SHP77 (cell line): ENCODE results near the gene CYRIA.

Experiments used
- DNase-seq, 2 experiments: peaks; one replicate each; lab custom pipeline; 2025; lab: John Stamatoyannopoulos, UW

The CYRIA gene

DNA sequence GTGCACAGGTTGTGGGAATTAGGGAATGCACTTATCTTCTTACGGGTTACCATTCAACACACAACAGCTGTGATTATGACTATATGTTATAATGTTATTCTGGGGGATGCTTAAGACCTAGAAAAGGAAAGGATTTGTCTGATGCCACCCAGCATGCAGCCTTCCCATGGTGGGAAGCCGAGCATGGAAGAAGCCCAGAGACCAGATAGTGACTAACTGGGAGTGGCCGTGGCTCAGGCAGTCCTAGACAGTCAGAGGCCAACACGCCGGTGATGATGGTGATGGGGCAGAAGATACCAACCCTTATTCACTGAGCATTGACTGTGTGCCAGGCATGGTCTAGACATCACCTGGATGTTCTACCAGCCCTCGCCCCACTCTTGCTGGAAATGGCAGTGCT is 35.9 kb downstream of the CYRIA start:
- no peak for DNase-seq

DNA sequence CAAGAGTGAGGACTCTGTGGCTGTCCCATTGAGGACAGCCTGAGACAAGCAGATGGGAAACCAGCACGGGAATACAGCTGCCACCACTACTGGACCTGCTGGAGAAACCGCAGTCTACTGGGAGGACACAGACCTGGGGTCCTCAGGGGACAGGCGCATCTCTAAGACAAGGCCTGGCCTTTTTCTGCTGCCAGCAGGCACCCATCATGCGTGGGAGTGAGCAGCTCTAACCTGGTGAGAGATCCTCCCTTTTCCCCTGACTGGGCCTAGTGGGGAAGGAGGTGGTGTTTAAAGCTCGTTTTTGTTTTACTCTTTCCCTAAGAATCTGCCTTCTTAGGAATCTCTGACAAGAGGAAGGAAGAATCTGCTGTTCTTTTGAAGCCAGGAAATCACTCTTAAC is 36.6 kb downstream of the CYRIA start:
- no peak for DNase-seq

DNA sequence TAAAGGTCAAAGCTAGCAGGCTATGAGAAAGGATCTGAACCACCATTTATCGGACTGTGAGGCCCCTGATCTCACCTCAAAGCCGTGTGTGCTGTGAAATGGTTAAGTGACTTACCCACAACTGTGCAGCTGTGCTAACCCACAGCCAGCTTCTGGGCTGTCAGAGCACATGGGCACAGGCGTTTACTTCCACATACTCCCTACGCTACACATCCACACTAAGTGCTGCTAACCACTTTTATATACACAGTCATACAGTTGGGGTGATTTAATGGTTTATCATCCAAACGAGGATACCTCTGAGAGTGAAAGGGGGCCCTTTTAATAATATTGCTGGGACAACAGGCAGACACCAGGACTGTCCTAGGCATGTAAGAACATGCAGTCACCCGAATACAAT is 37.3 kb downstream of the CYRIA start:
- DNase-seq = no peak

DNA sequence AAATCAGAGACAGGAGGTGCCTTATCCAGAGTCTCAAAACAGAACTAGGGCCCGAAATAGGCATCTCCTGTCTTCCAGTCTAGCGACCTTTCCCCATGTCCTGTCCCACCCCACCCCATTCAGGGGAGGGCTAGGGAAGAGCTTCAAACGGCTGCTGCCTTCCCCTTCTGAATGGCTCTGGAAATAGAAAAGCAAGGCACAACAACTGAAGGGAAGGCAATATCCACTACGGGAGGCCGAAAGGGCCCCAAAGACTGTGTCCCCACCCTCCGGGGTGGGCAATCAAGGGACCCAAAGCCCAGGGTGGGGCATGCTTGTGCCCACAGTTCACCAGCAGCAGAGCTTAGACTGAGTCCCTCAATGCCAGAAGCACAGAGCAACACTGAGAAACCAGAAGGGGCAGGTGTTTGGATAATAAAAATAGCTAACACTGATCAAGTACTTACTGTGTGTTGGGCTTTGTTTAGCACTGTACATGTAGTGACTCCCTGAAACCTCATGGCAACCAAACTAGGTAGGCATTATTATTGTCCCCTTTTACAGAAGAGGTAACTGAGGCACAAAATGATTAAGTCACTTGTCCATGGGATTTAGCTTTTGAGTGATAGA is 38.5 kb downstream of the CYRIA start:
- no peak for DNase-seq

DNA sequence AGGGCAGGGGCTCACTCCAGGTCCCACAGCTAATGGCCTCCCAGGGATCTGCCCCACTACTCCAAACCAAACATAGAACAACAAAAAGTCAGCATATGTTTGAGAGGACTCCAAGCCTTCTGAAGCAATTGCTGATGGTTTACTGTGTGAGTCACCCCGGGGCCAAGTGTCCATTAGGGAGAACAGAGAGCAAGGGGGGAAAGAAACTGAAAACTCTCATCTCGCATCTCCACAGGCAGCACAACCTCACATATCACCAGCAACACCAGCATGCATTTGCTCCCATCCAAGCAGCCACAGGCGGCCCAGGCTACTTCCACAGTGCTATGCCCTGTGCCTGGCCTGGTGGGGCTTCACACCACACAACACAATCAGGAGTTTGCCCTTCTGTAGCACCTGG is 39.1 kb downstream of the CYRIA start:
- no peak for DNase-seq

DNA sequence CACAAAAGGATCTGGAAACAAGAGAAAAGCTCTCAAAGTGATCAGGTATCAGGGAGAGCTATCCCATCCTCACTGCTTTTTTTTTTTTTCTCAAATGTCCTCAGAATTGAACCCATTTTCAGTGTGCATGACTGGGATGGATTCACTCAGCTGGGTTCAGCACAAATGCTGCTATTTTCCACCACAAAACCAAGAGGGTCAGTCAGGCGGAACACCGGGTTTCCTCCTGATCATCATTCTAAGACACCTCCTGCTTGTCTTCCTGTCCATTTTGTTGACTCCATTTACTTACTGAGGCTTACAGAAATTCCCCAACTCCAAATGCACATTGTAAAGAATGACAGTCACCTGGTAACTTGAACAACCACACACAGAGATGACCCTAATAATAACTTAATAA is 39.9 kb downstream of the CYRIA start:
- DNase-seq = no peak

DNA sequence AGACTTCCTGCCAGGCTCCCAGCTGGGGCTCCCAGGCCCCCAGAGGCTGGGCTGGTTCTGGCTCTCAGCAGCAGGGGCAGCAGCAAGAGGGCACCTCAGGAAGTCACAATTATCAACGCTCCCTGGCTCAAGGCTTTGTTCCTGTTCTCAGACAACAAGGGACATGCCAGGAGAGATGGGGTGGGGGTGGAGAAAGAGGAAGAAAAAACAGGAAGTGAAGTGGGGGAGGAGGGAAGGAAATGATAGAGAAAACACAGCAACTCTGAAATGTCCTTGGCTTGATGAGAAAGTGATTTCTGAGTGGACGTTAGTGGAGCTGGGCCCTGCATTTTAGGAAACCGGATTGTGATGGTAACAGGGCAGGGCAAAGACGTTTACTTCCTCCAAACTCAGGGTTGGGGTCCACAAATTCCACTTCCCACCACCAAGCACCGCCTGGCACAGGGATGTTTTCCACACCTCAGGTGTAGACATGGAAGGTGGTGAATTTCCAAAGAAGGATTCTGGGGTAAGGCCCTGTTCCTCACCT is 40.4 kb downstream of the CYRIA start:
- DNase-seq = no peak

DNA sequence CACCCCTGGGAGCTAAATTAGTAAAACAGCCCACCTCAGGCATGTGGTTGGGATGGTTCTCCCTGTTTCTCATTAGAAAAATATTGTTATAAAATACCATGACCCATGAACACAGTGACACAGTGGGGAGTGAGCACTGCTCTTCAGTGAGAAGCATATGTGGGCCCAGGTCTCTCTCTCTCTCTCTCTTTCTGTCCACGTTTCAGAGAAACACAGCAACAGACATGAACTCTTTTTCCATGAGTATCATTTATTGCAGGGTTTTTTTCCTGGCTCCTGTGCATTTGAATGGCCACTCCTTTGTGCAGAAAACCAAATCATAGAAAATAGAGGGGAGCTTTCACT is 41.2 kb downstream of the CYRIA start:
- DNase-seq = no peak

DNA sequence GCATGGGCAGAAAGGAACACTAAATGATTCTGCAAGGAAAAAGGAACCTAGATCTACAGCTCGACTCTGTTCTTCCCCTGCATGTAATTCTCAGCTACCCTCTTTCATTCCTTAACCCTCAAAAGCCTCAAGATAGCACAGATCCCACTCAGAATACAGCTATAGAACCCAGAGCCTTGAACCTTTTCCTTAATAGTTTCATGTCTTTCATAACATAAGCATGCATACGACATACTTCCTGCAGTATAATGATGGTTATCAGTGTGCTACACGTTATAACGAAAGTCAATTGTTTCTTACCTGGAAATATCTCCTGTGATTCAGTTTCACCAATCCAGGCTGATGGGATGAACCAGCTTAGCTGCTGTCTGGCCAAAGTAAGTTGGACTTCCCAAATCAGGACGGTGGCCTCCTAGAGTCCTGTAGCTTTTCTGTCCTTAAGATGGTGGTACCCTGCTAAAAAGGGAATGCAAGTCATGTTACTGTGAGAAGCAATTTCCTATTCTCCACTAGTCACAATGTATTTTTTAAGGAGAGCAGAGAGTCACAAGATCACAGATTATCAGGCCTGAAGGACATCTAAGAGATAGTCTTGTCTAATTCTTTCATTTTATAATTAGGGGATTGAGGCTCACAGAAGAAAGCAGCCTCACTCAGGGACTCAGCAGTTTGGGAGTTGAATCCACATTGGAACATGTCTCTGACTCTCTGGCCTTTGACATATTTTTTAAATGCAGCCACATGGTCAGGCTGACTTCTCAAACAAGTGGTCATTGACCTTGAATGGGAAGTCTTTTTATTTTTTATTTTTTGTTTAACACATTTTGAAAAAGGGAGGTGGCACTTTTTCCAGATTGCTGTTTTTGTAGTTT is 41.8 kb downstream of the CYRIA start:
- no peak for DNase-seq

DNA sequence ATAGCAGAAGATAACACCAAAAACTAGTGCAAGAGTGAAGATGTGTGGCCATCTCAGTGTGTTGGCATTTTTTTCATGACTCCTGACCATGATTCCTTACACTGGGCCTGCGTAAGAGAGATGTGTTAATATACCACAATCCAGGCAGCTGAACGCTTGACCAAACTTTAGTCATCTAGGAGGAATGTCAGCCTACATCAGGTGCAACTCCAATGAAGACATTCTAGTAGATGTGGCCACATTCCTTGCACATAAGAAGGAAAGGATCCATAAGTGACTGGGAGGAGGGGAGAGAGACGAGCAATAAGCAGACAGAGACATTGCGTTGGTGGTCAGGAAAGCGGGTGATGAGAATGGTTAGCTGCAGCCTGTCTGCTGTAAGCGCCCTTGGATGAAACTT is 42.6 kb downstream of the CYRIA start:
- no peak for DNase-seq

DNA sequence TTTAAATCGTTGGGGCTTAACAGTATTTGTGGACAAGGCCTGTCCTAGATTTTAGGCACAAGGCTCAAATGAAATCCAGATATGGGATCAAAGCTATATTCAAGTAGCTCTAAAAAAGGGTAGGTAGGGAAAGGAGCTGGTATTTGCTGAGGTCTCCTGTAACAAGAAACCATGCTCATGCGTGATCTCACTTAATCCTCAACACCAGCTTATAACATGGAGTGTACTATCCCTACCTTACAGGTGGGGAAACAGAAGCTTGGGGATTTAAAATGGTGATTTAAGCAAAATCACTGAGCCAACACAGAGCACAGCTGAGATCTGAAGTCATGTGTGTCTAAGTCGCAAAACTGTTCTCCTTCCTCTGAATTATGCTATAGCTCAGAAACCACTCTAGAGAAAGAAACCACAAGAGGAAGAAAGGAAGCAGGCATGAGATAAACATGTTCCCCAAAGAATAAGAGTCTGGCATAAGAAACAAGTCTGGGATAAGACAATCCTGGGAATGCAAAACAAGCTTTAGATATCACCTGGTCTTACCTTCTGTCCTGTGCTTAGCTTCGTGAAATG is 43.1 kb downstream of the CYRIA start:
- DNase-seq = no peak

DNA sequence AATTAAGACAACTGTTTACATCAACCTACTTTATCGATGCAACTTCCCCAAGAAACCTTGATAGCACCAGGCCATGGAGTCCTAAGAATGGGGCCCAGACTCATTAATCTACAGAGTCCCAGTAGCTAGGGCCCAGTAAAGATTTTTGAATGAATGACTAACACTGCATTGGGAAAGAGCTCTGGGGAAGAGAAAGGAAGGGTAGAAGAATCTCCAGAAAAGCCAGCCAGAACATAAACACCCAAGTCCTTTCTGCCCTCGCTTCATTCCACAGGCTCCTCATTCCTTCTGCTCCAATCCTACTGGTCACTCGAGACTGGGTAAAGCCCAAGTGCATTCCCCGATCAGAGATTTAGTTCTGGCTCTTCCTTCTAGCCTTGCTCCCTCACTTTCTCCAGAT is 44.3 kb downstream of the CYRIA start:
- DNase-seq = no peak

DNA sequence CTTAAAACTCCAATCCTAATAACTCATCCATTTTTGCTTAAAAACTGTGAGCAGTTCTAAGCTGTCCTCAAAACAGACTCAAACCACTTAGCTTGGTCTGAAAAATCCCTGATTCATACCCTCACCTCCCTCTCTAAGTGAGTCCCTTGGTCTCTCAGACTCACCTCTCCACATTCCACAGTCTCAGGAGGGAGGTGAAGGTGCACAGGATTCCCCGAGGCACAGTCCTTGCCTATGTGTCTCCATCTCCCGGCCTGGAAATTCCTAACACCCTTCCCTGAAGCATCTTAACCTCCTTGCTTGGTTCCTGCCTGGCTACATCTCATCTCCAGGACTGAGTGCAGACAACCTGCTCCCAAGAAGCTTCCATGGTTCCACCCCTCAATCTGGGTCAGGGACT is 45.0 kb downstream of the CYRIA start:
- no peak for DNase-seq

DNA sequence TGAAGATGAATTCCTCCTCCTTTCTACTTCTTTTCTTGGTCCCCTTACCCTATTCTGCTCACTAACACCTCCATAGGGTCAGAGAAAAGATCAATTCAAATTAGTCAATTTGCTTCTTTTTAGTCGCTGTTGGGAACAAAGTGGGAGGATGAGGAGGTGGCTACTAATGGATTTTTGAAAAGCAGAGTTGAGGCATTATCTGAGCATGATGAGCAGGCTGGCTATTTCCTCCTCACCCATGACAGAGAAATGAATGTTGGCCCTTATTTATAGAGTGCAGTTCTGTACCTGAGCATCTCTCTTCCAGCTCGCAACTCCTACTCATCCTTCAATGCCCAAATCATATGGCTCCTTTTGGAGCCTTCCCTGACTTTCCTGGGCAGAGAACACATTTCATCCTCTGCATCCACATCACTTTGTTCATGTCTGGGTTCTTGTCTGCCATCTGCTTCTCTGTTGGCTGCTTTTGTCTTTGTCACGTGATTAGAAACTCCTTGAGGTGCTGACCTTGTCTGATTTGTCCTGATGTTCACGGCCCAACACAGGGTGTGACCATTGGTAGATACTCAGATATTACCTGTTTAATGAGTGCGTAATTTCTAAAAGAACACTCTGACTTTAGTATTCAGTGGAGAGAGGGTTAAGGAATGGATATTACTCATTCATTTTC is 45.9 kb downstream of the CYRIA start:
- DNase-seq = no peak

DNA sequence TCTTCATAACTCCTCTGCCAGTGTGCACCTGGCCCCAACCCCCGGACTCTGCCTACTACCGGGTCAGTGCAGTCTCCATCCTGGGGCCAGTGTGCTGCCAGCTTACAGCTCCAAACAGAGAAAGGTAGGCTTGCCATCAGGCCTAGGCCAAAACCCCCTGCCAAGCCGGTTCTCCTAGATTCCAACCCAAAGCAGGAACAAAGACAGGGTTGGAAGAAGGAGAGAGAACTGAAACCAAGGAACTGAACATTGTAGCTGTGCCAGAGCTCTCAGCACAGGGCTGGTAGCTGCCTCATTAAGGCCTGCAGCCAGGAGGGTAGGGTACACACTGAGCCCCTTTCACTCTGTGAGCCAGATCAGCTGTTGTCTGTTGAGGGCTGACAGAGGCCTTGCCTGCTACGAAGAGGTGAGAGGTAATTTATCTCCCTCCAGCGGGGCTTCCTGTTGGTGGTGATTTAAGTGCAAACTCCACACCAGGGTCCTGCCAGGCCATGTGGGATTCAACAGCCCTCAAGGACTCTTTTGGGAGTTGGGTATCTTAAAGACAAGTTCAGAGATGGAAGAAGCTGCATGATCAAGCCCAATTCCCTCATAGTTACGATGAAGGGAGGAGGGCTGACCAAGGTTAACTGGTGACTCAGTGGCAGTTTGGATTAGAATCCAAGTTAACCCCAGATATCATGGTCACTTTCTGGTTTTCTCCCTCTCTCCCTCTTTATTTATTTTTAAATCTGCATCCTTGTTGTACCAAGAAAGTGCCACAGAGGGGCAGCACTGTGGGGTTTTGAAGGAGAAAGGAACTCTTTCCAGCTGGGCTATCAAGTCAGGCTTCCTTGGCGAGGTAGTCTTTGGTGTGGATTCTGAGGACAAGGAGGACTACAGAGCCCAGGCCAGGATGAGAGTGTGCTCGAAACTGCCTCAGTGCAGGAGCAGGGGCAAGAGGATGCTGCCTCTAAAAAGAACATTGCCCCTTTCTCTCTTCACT is 48.1 kb downstream of the CYRIA start:
- no peak for DNase-seq
